H1 (cell line): ENCODE measurements around the gene DDX59. TPM values are rescaled to one million over a fixed set of nuclear protein-coding genes. Genes with fewer than 3 reads are reported as not detected.

Experiments
- CTCF ChIA-PET: fragments of 300-600 bp; sonication (Branson Sonifier 250); formaldehyde crosslinking; loops from one replicate; lab custom pipeline; 2021; ENCODE audit not compliant: partially characterized antibody; lab: Charles Lee
- POLR2A ChIA-PET: fragments of 300-600 bp; sonication (Branson Sonifier 250); formaldehyde crosslinking; loops from one replicate; lab custom pipeline; 2021; ENCODE audit warnings: inconsistent platforms; ENCODE audit not compliant: partially characterized antibody; lab: Charles Lee
- DNase-seq, 2 experiments: peaks; one replicate each; pipeline versions ENCODE4 v3.0.0 to v3.0.0-alpha.2; 2010 to 2022; ENCODE audit warnings: low spot score in 2 of 2, low read depth in 1 of 2, mixed read lengths in 1 of 2
- FAIRE-seq: peaks from 2 replicates; lab custom pipeline; 2011; peaks lifted over from hg19 to GRCh38; lab: Jason Lieb, UNC
- H2AFZ ChIP-seq: 2 replicates; pipeline ENCODE4 v1.8.1; 2012; ENCODE audit warnings: low read length, inconsistent platforms
- H2AK5ac ChIP-seq: 2 replicates; pipeline ENCODE4 v1.6.1; 2013; ENCODE audit warnings: low read depth, low read length
- H2BK120ac ChIP-seq: replicated peaks from 2 replicates; pipeline ENCODE3; 2013; ENCODE audit warnings: low read depth, low read length, inconsistent platforms
- H2BK12ac ChIP-seq: 2 replicates; pipeline ENCODE4 v1.6.1; 2013; ENCODE audit warnings: low read depth, low read length
- H2BK15ac ChIP-seq: 2 replicates; pipeline ENCODE4 v1.6.1; 2013; ENCODE audit warnings: low read length
- H2BK20ac ChIP-seq: 2 replicates; pipeline ENCODE4 v1.6.1; 2013; ENCODE audit warnings: low read length
- H2BK5ac ChIP-seq: 2 replicates; pipeline ENCODE4 v1.6.1; 2013; ENCODE audit warnings: low read depth, low read length
- H3K14ac ChIP-seq: 2 replicates; pipeline ENCODE4 v1.6.1; 2013; ENCODE audit warnings: inconsistent platforms; ENCODE audit not compliant: insufficient read length
- H3K18ac ChIP-seq: 2 replicates; pipeline ENCODE4 v1.6.1; 2013; ENCODE audit warnings: low read length; ENCODE audit errors: extremely low read depth
- H3K23ac ChIP-seq: 2 replicates; pipeline ENCODE4 v1.6.1; 2013; ENCODE audit warnings: inconsistent platforms; ENCODE audit not compliant: insufficient read length
- H3K23me2 ChIP-seq: 2 replicates; pipeline ENCODE4 v1.6.1; 2013; ENCODE audit warnings: low read depth, low read length
- H3K27ac ChIP-seq: 2 replicates; pipeline ENCODE4 v1.6.1; 2011; ENCODE audit warnings: low read depth, low read length, inconsistent platforms
- H3K27me3 ChIP-seq, 4 experiments: replicated peaks in 1 of 4; 1 replicate in 1 of 4; 2 replicates in 3 of 4; pipeline versions ENCODE4 v1.6.1 to v1.8.1; 2011 to 2013; ENCODE audit warnings: low read length in 3 of 4, mild to moderate bottlenecking in 3 of 4, inconsistent platforms in 2 of 4, mixed read lengths in 2 of 4, moderate library complexity in 1 of 4; ENCODE audit not compliant: control insufficient read depth in 3 of 4, insufficient read depth in 3 of 4; ENCODE audit errors: extremely low read depth in 1 of 4
- H3K36me3 ChIP-seq, 4 experiments: 2 replicates each; pipeline versions ENCODE4 v1.6.1 to v1.8.1; 2011 to 2013; ENCODE audit warnings: mild to moderate bottlenecking in 4 of 4, low read length in 3 of 4, moderate library complexity in 2 of 4, control low read depth in 1 of 4, inconsistent platforms in 1 of 4; ENCODE audit not compliant: insufficient read depth in 4 of 4, control insufficient read depth in 2 of 4
- H3K4ac ChIP-seq: replicated peaks from 2 replicates; pipeline ENCODE3; 2013; ENCODE audit warnings: low read length, low read depth, mixed read lengths, inconsistent platforms; ENCODE audit not compliant: insufficient read length
- H3K4me1 ChIP-seq, 4 experiments: replicated peaks in 1 of 4; 1 replicate in 1 of 4; 2 replicates in 3 of 4; pipeline versions ENCODE4 v1.6.1 to v1.8.1; 2011 to 2013; ENCODE audit warnings: low read length in 3 of 4, inconsistent platforms in 2 of 4, mixed read lengths in 1 of 4; ENCODE audit not compliant: insufficient read depth in 4 of 4, control insufficient read depth in 3 of 4
- H3K4me2 ChIP-seq, 2 experiments: 2 replicates each; pipeline versions ENCODE4 v1.6.1 to v1.8.1; 2011 to 2013; ENCODE audit warnings: low read depth in 2 of 2, low read length in 2 of 2, control low read depth in 1 of 2, inconsistent platforms in 1 of 2, mild to moderate bottlenecking in 1 of 2; ENCODE audit not compliant: insufficient read depth in 1 of 2
- H3K4me3 ChIP-seq, 4 experiments: fragments of 200-600, 300-600 bp in 1 of 4; sonication (generic), shearing (Covaris generic), sonication (Bioruptor Twin) in 1 of 4; 2 replicates each; pipeline versions ENCODE4 v1.5.1 to v1.8.1; 2011 to 2016; ENCODE audit warnings: low read length in 4 of 4, low read depth in 3 of 4, control low read depth in 2 of 4, inconsistent platforms in 2 of 4, mild to moderate bottlenecking in 2 of 4, mixed read lengths in 1 of 4, moderate library complexity in 1 of 4; ENCODE audit not compliant: insufficient read depth in 2 of 4; ENCODE audit errors: extremely low read depth in 1 of 4
- H3K56ac ChIP-seq: replicated peaks from 2 replicates; pipeline ENCODE3; 2013; ENCODE audit warnings: low read depth, mild to moderate bottlenecking, mixed read lengths, low read length, inconsistent platforms; ENCODE audit not compliant: insufficient read length
- H3K79me1 ChIP-seq: 2 replicates; pipeline ENCODE4 v1.6.1; 2013; ENCODE audit warnings: low read depth, low read length, control low read depth
- H3K79me2 ChIP-seq, 2 experiments: 2 replicates each; pipeline versions ENCODE4 v1.6.1 to v1.8.1; 2012 to 2013; ENCODE audit warnings: low read length in 2 of 2, mild to moderate bottlenecking in 2 of 2, inconsistent platforms in 1 of 2; ENCODE audit not compliant: insufficient read depth in 2 of 2, control insufficient read depth in 1 of 2
- H3K9ac ChIP-seq, 4 experiments: replicated peaks in 1 of 4; 1 replicate in 1 of 4; 2 replicates in 3 of 4; pipeline versions ENCODE4 v1.6.1 to v1.8.1; 2011 to 2013; ENCODE audit warnings: low read depth in 3 of 4, low read length in 3 of 4, control low read depth in 2 of 4, mild to moderate bottlenecking in 2 of 4, moderate library complexity in 2 of 4, inconsistent platforms in 1 of 4; ENCODE audit errors: extremely low read depth in 1 of 4
- H3K9me3 ChIP-seq, 2 experiments: 2 replicates each; pipeline versions ENCODE4 v1.6.1 to v1.8.1; 2012 to 2013; ENCODE audit warnings: mild to moderate bottlenecking in 2 of 2, moderate library complexity in 2 of 2, control low read depth in 1 of 2, inconsistent platforms in 1 of 2, low read depth in 1 of 2, low read length in 1 of 2, mixed read lengths in 1 of 2; ENCODE audit not compliant: insufficient read depth in 2 of 2
- H4K20me1 ChIP-seq, 2 experiments: replicated peaks in 1 of 2; 2 replicates each; pipeline versions ENCODE3 to v1.8.1; 2011 to 2013; ENCODE audit warnings: inconsistent platforms in 2 of 2, low read length in 2 of 2, mild to moderate bottlenecking in 1 of 2; ENCODE audit not compliant: insufficient read depth in 2 of 2, control insufficient read depth in 1 of 2
- H4K5ac ChIP-seq: 2 replicates; pipeline ENCODE4 v1.6.1; 2013; ENCODE audit warnings: low read length, low read depth, mixed read lengths, inconsistent platforms; ENCODE audit not compliant: insufficient read length
- H4K8ac ChIP-seq: 2 replicates; pipeline ENCODE4 v1.8.0; 2013; ENCODE audit warnings: mild to moderate bottlenecking, moderate library complexity, low read length, inconsistent platforms; ENCODE audit not compliant: insufficient read depth; ENCODE audit errors: extremely low read depth
- H4K91ac ChIP-seq: replicated peaks from 2 replicates; pipeline ENCODE3; 2013; ENCODE audit warnings: low read length, mixed read lengths, inconsistent platforms; ENCODE audit not compliant: insufficient read length
- BRCA1 ChIP-seq: IDR thresholded peaks from 2 replicates; pipeline ENCODE4 v1.6.1; 2012; ENCODE audit warnings: low read depth, low read length, improper control_type of control experiment
- KDM1A ChIP-seq: fragments of 200-600, 300-600 bp; sonication (generic); IDR thresholded peaks from 2 replicates; pipeline ENCODE4 v1.7.1; 2016; ENCODE audit warnings: mild to moderate bottlenecking, low read length, borderline replicate concordance
- RBBP5 ChIP-seq: IDR thresholded peaks from 2 replicates; pipeline ENCODE4 v1.7.1; 2012; ENCODE audit warnings: low read depth, mild to moderate bottlenecking, inconsistent platforms, low read length, moderate library complexity, borderline replicate concordance
- WGBS, 2 experiments: shearing (Covaris generic) in 1 of 2; methylation state at CpG; one replicate each; pipeline versions ENCODE4 v1.1.6 to v1.1.7; 2013 to 2015; ENCODE audit warnings: low lambda C conversion rate in 2 of 2, mixed read lengths in 2 of 2, inconsistent platforms in 1 of 2, low coverage in 1 of 2, missing lambda C conversion rate in 1 of 2; ENCODE audit not compliant: insufficient replicate concordance in 2 of 2, insufficient coverage in 1 of 2, insufficient read length in 1 of 2; ENCODE audit errors: extremely low coverage in 1 of 2, missing lambda C conversion rate in 1 of 2; 5-methylcytosine and 5-hydroxymethylcytosine counted together
- polyA plus RNA-seq, 7 experiments: library from polyadenylated mRNA; depleted of rRNA in 3 of 7; stranded (reverse) in 5 of 7; unstranded in 2 of 7; fragments of >200 nt in 5 of 7; fragments of 200-250 nt in 2 of 7; gene quantifications; 1 replicate in 5 of 7; 2 replicates in 1 of 7; 4 replicates in 1 of 7; pipeline versions ENCODE4 v1.2.1 to v1.2.3, GENCODE V29; 2011 to 2013; ENCODE audit warnings: missing spikeins in 2 of 7, mixed read lengths in 2 of 7
- total RNA-seq: library from RNA; stranded (reverse); fragmentation: NEBNext Ultra II Directional; extraction: Animal tissue kit (Norgen Biotek cat#: 25700); gene quantifications from 2 replicates; pipeline ENCODE4 v1.2.1, GENCODE V29; 2021

The DDX59 gene
- total and polyA plus RNA-seq, 2 of the 8 experiments (the other 6 are each of a cell fraction or from before 2014, with no cell fraction given): 8.3 to 19.4 TPM

GRCh38 chr1:200714504-200715187 lies 44.9 kb upstream of the DDX59 start:
- FAIRE-seq (no peak), DNase-seq (no peak)
- Histone ChIP-seq H3K23me2 (no peaks in the 10 kb centered on the region), H3K36me3 (no peaks in the 10 kb centered on the region), H3K27ac (no peak overlapping the region), H4K5ac (no peak overlapping the region), H2BK20ac (no peak overlapping the region), H2BK12ac (no peak overlapping the region), H3K79me2 (no peaks in the 10 kb centered on the region), H3K14ac (no peak overlapping the region), H3K4ac (no peak overlapping the region), H2BK120ac (no peak overlapping the region), H3K79me1 (no peaks in the 10 kb centered on the region), H4K20me1 (no peaks in the 10 kb centered on the region), H4K8ac (no peak overlapping the region), H3K27me3 (no peaks in the 10 kb centered on the region), H3K56ac (no peak overlapping the region), H2BK15ac (no peak overlapping the region), H2AFZ (no peak overlapping the region), H2BK5ac (no peak overlapping the region), H3K23ac (no peak overlapping the region), H3K4me1 (no peaks in the 10 kb centered on the region), H3K4me2 (no peak overlapping the region), H4K91ac (no peak overlapping the region), H3K9ac (no peak overlapping the region), H2AK5ac (no peak overlapping the region), H3K4me3 (no peak overlapping the region), H3K9me3 (no peaks in the 10 kb centered on the region), H3K18ac (no peak overlapping the region)
- POLR2A ChIA-PET: no interaction called here
- TF ChIP-seq BRCA1 (no peak), RBBP5 (no peak), KDM1A (no peak)
- WGBS, 2 experiments: 90% methylated on average over 2 of the region's 2 CpGs; no CpG with 5 or more reads in 1 of the 2 experiments
- CTCF ChIA-PET: interaction anchor here (1.0 kb wide), 1 partner anchor 17 kb away, joined by 3 read pairs; no protein-coding TSS in a partner anchor
